Choroid plexus epithelial cell (primary cell): ENCODE measurements around the gene BSN.

ENCODE experiments used
- DNase-seq: peaks from one replicate; pipeline ENCODE4 v3.0.0-alpha.2; 2010; ENCODE audit warnings: low read depth
- H3K4me3 ChIP-seq: 2 replicates; pipeline ENCODE4 v1.5.1; 2011; ENCODE audit warnings: low read depth, mild to moderate bottlenecking, control low read depth, low read length, moderate library complexity
- TF ChIP-seq, protein P1 (sequence below): conservative IDR thresholded peaks from 2 replicates; pipeline ENCODE4 v1.5.1; 2011; ENCODE audit warnings: low read depth, mild to moderate bottlenecking, control low read depth, inconsistent platforms, low read length, moderate library complexity

Gene BSN

GRCh38 chr3:49535971-49536874 lies 18.1 kb upstream of the BSN start:
- TF ChIP-seq, protein P1, sequence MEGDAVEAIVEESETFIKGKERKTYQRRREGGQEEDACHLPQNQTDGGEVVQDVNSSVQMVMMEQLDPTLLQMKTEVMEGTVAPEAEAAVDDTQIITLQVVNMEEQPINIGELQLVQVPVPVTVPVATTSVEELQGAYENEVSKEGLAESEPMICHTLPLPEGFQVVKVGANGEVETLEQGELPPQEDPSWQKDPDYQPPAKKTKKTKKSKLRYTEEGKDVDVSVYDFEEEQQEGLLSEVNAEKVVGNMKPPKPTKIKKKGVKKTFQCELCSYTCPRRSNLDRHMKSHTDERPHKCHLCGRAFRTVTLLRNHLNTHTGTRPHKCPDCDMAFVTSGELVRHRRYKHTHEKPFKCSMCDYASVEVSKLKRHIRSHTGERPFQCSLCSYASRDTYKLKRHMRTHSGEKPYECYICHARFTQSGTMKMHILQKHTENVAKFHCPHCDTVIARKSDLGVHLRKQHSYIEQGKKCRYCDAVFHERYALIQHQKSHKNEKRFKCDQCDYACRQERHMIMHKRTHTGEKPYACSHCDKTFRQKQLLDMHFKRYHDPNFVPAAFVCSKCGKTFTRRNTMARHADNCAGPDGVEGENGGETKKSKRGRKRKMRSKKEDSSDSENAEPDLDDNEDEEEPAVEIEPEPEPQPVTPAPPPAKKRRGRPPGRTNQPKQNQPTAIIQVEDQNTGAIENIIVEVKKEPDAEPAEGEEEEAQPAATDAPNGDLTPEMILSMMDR: no peak
- H3K4me3 ChIP-seq: no peak overlapping the region
- DNase-seq: no peak

- TF ChIP-seq, protein P1: no peak
- no peak overlapping the region for H3K4me3 ChIP-seq
- no peak for DNase-seq
These were observed 17.3 kb upstream of the BSN start for GRCh38 chr3:49536875-49537533.

DNA sequence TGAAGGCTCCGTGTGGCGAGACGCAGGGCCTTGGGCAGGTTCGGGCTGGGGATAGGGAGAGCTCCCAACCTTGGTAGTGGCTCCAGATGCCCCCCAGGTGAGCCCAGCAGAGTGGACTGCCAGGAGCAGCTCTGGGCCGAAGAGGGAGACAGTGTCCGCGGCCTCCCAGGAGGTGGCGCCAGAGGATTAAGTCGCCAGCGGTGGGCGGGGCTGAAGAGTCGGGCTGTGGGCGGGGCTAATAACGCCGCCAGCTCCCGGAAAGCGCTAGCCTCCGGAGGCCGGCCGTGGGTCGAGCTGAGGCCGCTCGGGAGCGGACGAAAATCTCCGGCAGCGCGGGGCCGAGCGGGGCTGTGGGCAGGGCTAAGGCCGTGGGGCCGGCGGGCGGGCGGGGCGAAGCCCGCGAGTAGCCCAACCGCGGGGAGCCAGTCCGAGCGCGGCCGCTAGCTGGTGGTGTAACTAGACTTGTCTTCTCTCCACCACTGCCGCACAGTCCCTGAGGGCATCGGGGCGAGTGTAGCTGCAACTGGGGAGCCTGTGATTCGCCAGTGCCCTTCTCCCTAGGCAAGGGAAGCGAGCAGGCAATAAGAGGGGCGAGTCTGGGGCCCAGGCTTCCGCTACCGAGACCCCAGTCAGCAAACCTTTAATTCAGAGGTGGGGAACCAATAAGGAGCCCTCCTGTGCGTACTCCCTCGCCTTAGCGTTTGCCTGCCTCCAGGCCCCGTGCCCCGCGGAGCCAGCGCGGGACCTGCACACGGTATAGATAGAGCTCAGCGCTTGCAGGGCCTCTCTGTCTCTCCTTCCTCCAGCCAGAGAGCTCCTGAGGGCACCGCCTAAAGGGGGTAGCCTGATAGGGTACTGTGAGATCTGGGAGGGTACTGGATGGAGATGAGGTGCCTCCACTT lies 14.4 kb upstream of the BSN start:
- peak overlapping the region; percentile 61 for H3K4me3 ChIP-seq
- TF ChIP-seq, protein P1: peak; percentile 84
- DNase-seq: peak; percentile 96

DNA sequence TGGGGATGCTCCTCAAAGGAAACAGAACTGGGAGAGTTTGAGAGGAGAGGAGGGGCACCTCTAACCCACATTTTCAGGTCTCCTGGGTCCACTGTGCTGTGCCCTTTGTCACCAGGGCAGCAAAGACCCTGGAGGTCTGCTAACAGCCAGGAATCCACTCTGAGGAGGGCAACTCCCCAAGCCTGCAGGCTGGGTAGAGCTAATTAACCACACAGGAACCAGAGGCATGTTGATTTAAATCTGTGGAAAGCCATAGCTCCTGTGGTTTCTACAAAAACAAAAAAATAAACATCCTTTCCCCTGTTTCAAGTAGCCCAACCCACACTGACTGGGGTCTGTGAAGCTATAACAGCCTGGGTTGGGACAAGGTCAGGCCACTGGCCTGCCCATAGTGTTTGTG lies 2.2 kb upstream of the BSN start:
- no peak for DNase-seq
- H3K4me3 ChIP-seq: no peak overlapping the region
- TF ChIP-seq, protein P1: no peak

DNA sequence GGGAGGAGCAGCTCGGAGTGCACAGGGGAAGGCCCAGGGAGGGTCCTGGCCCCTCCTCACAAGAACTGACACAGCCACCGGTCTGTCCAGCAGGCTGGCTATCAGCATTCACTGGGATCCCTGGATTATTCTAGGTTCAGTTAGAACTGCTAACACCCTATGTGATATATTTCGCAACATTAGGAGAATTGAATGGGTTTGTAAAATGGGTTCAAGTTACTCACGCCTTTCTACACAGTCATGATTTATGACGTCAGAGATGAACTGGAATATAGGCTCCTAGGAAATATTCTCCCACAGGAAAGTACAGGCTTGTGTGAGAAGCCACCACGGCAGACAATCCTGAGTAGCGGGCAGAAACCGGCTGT lies 969 bp upstream of the BSN start:
- TF ChIP-seq, protein P1: no peak
- no peak overlapping the region for H3K4me3 ChIP-seq

GRCh38 chr3:49554633-49555265 lies 472 bp downstream of the BSN start:
- peak; percentile 48 for DNase-seq
- peak overlapping the region; percentile 75 for H3K4me3 ChIP-seq
- TF ChIP-seq, protein P1: no peak

More for the DNA sequence above, 969 bp upstream of the BSN start:
- peak; percentile 35 for DNase-seq
